HAP-1 (cell line): ENCODE measurements around the gene FAM81B.

Experiments
- DNase-seq, 2 experiments: peaks; one replicate each; pipeline ENCODE4 v3.0.0-alpha.2; 2016 to 2020; ENCODE audit warnings: low spot score in 2 of 2
- H3K27me3 ChIP-seq: fragments of 250-450 bp; sonication (Bioruptor Pico); 2 replicates; pipeline ENCODE4 v1.5.1; 2020; ENCODE audit warnings: low read depth, mild to moderate bottlenecking, moderate library complexity
- H3K36me3 ChIP-seq: fragments of 250-450 bp; sonication (Bioruptor Pico); replicated peaks from 2 replicates; pipeline ENCODE4 v1.5.1; 2020; ENCODE audit warnings: mild to moderate bottlenecking
- H3K4me1 ChIP-seq: fragments of 250-450 bp; sonication (Bioruptor Pico); 2 replicates; pipeline ENCODE4 v1.5.1; 2020; ENCODE audit warnings: mild to moderate bottlenecking
- H3K4me3 ChIP-seq: fragments of 250-450 bp; sonication (Bioruptor Pico); 2 replicates; pipeline ENCODE4 v1.5.1; 2020; ENCODE audit warnings: mild to moderate bottlenecking, moderate library complexity
- H3K9me3 ChIP-seq: fragments of 250-450 bp; sonication (Bioruptor Pico); 2 replicates; pipeline ENCODE4 v1.5.1; 2020; ENCODE audit warnings: mild to moderate bottlenecking, moderate library complexity
- in situ Hi-C: fragments of 300-500 bp; cut with MboI; formaldehyde crosslinking; loops from 3 replicates; pipeline ENCODE4 v1.14.3; 2020; ENCODE audit warnings: low sequenced_read_pairs, inconsistent platforms, mixed read lengths

The FAM81B gene

DNA sequence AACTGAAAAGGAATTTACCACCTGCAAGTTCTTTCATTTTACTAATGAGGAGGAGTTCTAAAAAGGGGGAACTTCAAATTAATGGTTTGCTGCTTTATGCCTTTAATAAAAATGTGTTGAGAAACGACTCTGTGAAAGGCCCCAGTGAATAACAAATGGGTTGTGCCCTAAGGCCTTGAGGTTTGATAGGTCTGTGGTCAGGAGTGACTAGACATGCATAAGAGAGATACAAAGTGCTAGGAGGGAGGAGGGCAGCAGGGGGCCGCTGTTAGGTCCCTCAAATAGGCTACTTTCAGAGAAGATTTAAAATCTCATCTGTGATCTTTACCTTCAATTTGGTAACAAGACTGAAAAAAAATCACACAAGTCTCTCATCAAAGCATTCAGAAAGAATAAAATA lies 58.3 kb downstream of the FAM81B start:
- DNase-seq = peak in 1 of 2 experiments; percentile 19

DNA sequence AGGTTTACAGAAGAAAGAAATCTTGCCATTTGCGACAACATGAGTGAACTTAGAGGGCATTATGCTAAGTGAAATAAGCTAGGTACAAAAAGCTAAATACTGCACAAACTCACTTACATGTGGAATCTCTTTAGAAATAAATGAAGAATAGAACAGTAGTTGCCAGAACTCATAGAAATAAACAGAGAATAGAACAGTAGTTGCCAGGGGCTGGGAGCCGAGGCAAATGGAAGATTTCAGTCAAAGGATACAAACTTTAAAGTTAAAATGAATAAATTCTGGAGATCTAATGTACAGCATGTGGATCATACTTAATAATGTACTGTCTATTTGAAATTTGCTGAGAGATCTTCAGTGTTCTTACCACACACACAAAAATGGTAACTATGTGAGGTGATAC lies 63.4 kb downstream of the FAM81B start:
- in situ Hi-C loops = no loop called here
- Histone ChIP-seq H3K4me1 (no peaks in the 10 kb centered on the region), H3K4me3 (no peak overlapping the region), H3K9me3 (no peaks in the 10 kb centered on the region), H3K27me3 (no peaks in the 10 kb centered on the region), H3K36me3 (no peaks in the 10 kb centered on the region)
- DNase-seq = no peak

More for the DNA sequence above, 58.3 kb downstream of the FAM81B start:
- Histone ChIP-seq H3K9me3 (no peaks in the 10 kb centered on the region), H3K4me3 (no peak overlapping the region), H3K4me1 (peaks cover 4% of the 10 kb centered on the region; the same call in 1 of the 2 replicates), H3K36me3 (no peaks in the 10 kb centered on the region), H3K27me3 (no peaks in the 10 kb centered on the region)
- in situ Hi-C loops = no loop called here

- DNase-seq = no peak
- Histone ChIP-seq H3K27me3 (no peaks in the 10 kb centered on the region), H3K4me1 (peaks cover 3% of the 10 kb centered on the region; the same call in 1 of the 2 replicates), H3K4me3 (no peak overlapping the region), H3K36me3 (peaks cover 5% of the 10 kb centered on the region), H3K9me3 (no peaks in the 10 kb centered on the region)
- in situ Hi-C loops = no loop called here
Observed at GRCh38 chr5:95460665-95461064, 69.5 kb downstream of the FAM81B start.

DNA sequence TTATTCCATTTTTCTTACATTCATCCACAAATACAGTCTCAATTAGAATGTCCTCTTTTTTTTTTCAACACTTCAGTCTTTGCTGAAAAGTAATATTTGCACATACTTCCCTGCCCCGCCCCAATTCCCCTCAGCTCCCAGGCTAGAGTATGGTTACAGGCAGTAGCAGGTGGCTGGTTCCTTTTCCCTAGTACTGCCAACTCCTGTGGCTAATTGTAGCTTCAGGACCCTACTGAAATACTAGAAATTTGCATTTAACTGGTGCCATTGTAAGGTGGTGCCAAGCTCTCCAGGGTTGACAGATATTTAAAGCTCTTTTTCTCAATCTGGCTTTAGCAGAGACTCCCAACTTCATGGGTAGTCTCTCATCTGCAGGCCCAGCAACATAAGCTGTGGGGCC lies 80.3 kb downstream of the FAM81B start:
- Histone ChIP-seq H3K9me3 (no peaks in the 10 kb centered on the region), H3K27me3 (no peaks in the 10 kb centered on the region), H3K4me1 (0 out of 2 replicates have a peak, but pooled peaks cover 5% of the 10 kb centered on the region), H3K36me3 (peaks cover 27% of the 10 kb centered on the region), H3K4me3 (no peak overlapping the region)
- no peak for DNase-seq
- in situ Hi-C loops = no loop called here

DNA sequence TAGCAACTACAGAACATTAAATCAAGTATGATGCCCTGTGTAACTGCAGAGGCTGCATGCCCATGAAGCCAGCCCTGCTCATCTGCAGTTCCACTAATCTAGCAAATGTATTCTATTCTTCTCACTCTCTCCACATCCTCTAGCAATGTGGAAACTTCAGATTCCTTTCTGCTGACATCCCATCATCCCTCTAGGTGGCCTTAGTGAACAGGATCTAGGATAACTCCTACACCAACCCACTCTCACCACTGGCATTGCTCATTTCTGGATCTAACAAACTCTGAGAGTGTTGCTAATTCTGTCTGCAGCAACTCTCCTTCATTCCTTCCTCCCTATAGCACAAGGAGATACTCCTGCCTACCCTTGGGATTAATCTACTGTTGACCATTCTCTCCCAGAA lies 80.8 kb downstream of the FAM81B start:
- no peak for DNase-seq
- 0 out of 2 replicates have a peak, but pooled peaks cover 5% of the 10 kb centered on the region for H3K4me1 ChIP-seq
- in situ Hi-C loops = no loop called here
- no peaks in the 10 kb centered on the region for H3K9me3 ChIP-seq
- peaks cover 28% of the 10 kb centered on the region for H3K36me3 ChIP-seq
- H3K27me3 ChIP-seq = no peaks in the 10 kb centered on the region
- H3K4me3 ChIP-seq = no peak overlapping the region

DNA sequence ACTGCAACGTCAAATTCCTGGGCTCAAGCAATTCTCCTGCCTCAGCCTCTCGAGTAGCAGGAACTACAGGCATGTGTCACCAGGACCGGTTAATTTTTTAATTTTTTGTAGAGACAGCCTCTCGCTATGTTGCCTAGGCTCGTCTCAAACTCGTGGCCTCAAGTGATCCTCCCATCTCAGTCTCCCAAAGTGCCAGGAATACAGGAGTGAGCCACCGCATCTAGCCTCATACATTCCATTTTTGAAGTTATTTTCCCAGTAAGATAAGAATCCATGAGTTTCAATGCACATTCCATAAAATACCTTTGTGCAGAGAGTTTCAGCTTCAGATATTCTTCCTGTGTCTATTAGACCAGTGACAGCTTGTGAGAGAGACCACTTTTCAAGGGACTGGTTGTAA lies 93.3 kb downstream of the FAM81B start:
- DNase-seq = no peak
- in situ Hi-C loops = no loop called here
- Histone ChIP-seq H3K27me3 (no peaks in the 10 kb centered on the region), H3K4me1 (no peaks in the 10 kb centered on the region), H3K9me3 (no peaks in the 10 kb centered on the region), H3K4me3 (no peak overlapping the region), H3K36me3 (peaks cover 35% of the 10 kb centered on the region)

- Histone ChIP-seq H3K9me3 (no peaks in the 10 kb centered on the region), H3K36me3 (peaks cover 46% of the 10 kb centered on the region), H3K4me3 (no peak overlapping the region), H3K27me3 (no peaks in the 10 kb centered on the region), H3K4me1 (no peaks in the 10 kb centered on the region)
- DNase-seq = no peak
- in situ Hi-C loops = no loop called here
Observed at GRCh38 chr5:95486191-95486590, 95.0 kb downstream of the FAM81B start.

GRCh38 chr5:95487880-95488279 lies 96.7 kb downstream of the FAM81B start:
- Histone ChIP-seq H3K9me3 (no peaks in the 10 kb centered on the region), H3K4me3 (no peak overlapping the region), H3K36me3 (peaks cover 54% of the 10 kb centered on the region), H3K27me3 (no peaks in the 10 kb centered on the region), H3K4me1 (no peaks in the 10 kb centered on the region)
- DNase-seq = no peak
- in situ Hi-C loops = no loop called here
